ENCODE data around the gene EGF.
A peak's percentile ranks its signal among the peaks of the same experiment; 100 is the strongest.

The EGF gene

GRCh38 chr4:109967798-109968520, 55.3 kb downstream of the EGF start:
- H3K4me3 ChIP-seq (ENCODE audit: control insufficient read depth, low read depth, low read length), result no peak overlapping the region
- TF ChIP-seq CTCF (conservative IDR thresholded peaks at IDR 0.05; ENCODE audit: control insufficient read depth, insufficient read depth, low read depth, low read length), result no peak
- peak; percentile 56 for DNase-seq (ENCODE audit: low read depth)

- DNase-seq (ENCODE audit: low read depth), result peak; percentile 9
- no peak overlapping the region for H3K4me3 ChIP-seq (ENCODE audit: control insufficient read depth, low read depth, low read length)
- no peak for TF ChIP-seq CTCF (conservative IDR thresholded peaks at IDR 0.05; ENCODE audit: control insufficient read depth, insufficient read depth, low read depth, low read length)
Observed at GRCh38 chr4:109969087-109969486, 56.4 kb downstream of the EGF start.

GRCh38 chr4:109969919-109970318, 57.2 kb downstream of the EGF start:
- DNase-seq (ENCODE audit: low read depth), result no peak
- no peak for TF ChIP-seq CTCF (conservative IDR thresholded peaks at IDR 0.05; ENCODE audit: control insufficient read depth, insufficient read depth, low read depth, low read length)
- H3K4me3 ChIP-seq (ENCODE audit: control insufficient read depth, low read depth, low read length), result no peak overlapping the region

GRCh38 chr4:109972786-109973528, 60.3 kb downstream of the EGF start:
- no peak for TF ChIP-seq CTCF (conservative IDR thresholded peaks at IDR 0.05; ENCODE audit: control insufficient read depth, insufficient read depth, low read depth, low read length)
- no peak overlapping the region for H3K4me3 ChIP-seq (ENCODE audit: control insufficient read depth, low read depth, low read length)
- no peak for DNase-seq (ENCODE audit: low read depth)

- no peak overlapping the region for H3K4me3 ChIP-seq (ENCODE audit: control insufficient read depth, low read depth, low read length)
- TF ChIP-seq CTCF (conservative IDR thresholded peaks at IDR 0.05; ENCODE audit: control insufficient read depth, insufficient read depth, low read depth, low read length), result no peak
- DNase-seq (ENCODE audit: low read depth), result no peak
Observed at GRCh38 chr4:109973529-109973905, 60.8 kb downstream of the EGF start.

- TF ChIP-seq CTCF (conservative IDR thresholded peaks at IDR 0.05; ENCODE audit: control insufficient read depth, insufficient read depth, low read depth, low read length), result no peak
- no peak for DNase-seq (ENCODE audit: low read depth)
- H3K4me3 ChIP-seq (ENCODE audit: control insufficient read depth, low read depth, low read length), result no peak overlapping the region
Observed at GRCh38 chr4:109976189-109976588, 63.5 kb downstream of the EGF start.
